Measurements from ENCODE around the gene ZNF511. TPM values are rescaled to one million over a fixed set of nuclear protein-coding genes. Genes with fewer than 3 reads are reported as not detected.
"Not testable (repeated sequence)": the region's sequence is repeated elsewhere in the genome, so short reads cannot be mapped to it uniquely, and the experiment has no call there.

Gene ZNF511
- total RNA-seq, 1 experiment from 2014 or later: 42.7 TPM

DNA sequence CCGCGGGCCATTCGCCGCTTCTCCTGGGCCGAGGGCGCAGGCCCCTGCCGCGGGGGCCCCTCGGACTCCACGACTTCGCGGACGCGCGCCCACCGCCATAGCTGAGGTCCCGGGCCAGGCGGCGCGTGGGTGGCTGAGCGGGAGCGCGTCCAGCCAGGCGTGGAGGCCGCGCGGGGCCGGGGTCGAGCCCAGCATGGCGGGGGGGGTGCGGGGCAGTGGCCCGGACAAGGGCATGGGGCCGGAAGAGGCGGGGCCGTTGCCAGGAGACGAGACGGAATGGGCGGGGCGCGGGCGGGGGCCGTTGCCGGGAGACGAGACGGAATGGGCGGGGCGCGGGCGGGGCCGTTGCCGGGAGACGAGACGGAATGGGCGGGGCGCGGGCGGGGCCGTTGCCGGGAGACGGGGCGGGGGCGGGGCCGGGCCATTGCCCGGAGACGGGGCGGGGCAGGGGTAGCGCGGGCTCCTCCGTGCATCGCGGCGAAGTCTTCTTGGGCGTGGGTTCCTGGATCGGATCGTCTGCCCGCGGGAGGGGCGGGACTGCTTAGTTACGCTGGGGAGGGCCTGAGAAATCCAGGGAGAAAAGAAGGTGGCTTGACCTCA is 46.9 kb upstream of the ZNF511 start:
- ChIA-PET CTCF (interaction anchor here (0.6 kb wide), 1 partner anchor 55 kb away, joined by 3 read pairs; no protein-coding TSS in a partner anchor), POLR2A (interaction anchor here (0.9 to 1.2 kb wide), 4 partner anchors 13 to 358 kb away, joined by 4 to 5 read pairs (median 4); no protein-coding TSS in a partner anchor)
- Mint-ChIP-seq H3K4me1 (ENCODE audit: insufficient read depth, unreplicated experiment) (peaks cover 44% of the 10 kb centered on the region), H3K9me3 (ENCODE audit: unreplicated experiment) (no peaks in the 10 kb centered on the region), H3K27me3 (ENCODE audit: insufficient read depth, unreplicated experiment) (no peaks in the 10 kb centered on the region), H3K4me3 (ENCODE audit: unreplicated experiment) (peak overlapping the region; percentile 68), H3K36me3 (ENCODE audit: insufficient read depth, unreplicated experiment) (peaks cover 6% of the 10 kb centered on the region), H3K27ac (ENCODE audit: low read depth, unreplicated experiment) (peak overlapping the region; percentile 67)
- no TSS peak for BruUV-seq (replicated peaks)
- intact Hi-C loops (cut with micrococcal nuclease): no loop called here
- peak; percentile 66 for DNase-seq (ENCODE audit: unreplicated experiment)
- TF ChIP-seq, protein P1, sequence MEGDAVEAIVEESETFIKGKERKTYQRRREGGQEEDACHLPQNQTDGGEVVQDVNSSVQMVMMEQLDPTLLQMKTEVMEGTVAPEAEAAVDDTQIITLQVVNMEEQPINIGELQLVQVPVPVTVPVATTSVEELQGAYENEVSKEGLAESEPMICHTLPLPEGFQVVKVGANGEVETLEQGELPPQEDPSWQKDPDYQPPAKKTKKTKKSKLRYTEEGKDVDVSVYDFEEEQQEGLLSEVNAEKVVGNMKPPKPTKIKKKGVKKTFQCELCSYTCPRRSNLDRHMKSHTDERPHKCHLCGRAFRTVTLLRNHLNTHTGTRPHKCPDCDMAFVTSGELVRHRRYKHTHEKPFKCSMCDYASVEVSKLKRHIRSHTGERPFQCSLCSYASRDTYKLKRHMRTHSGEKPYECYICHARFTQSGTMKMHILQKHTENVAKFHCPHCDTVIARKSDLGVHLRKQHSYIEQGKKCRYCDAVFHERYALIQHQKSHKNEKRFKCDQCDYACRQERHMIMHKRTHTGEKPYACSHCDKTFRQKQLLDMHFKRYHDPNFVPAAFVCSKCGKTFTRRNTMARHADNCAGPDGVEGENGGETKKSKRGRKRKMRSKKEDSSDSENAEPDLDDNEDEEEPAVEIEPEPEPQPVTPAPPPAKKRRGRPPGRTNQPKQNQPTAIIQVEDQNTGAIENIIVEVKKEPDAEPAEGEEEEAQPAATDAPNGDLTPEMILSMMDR (IDR thresholded peaks at IDR 0.05; ENCODE audit: unreplicated experiment): no peak

DNA sequence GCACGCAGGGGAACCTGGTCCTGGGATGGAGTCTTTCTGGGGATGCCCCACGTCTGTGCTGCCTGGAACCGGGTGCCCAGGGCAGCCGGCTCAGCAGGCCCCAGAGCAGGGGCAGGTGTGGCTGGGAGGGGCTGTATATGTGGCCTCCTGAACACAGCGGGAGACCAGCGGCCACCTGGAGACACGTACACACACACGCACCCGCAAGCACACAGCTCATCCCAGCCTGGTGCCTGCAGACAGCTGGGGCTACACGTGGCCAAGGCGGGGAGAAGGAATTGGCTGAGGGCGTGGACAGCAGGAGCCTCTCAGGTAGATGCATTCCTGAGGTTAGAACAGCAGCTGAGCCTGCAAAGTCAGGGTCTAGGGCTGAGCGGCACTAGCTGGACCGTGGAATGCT is 46.0 kb upstream of the ZNF511 start:
- no TSS peak for BruUV-seq (replicated peaks)
- Mint-ChIP-seq H3K4me3 (ENCODE audit: unreplicated experiment) (no peak overlapping the region), H3K36me3 (ENCODE audit: insufficient read depth, unreplicated experiment) (peaks cover 6% of the 10 kb centered on the region), H3K27me3 (ENCODE audit: insufficient read depth, unreplicated experiment) (no peaks in the 10 kb centered on the region), H3K9me3 (ENCODE audit: unreplicated experiment) (no peaks in the 10 kb centered on the region), H3K27ac (ENCODE audit: low read depth, unreplicated experiment) (no peak overlapping the region), H3K4me1 (ENCODE audit: insufficient read depth, unreplicated experiment) (peaks cover 39% of the 10 kb centered on the region)
- POLR2A ChIA-PET: interaction anchor here (1.0 to 1.3 kb wide), 2 partner anchors 16 to 45 kb away, joined by 3 to 6 read pairs; no protein-coding TSS in a partner anchor
- CTCF ChIA-PET: interaction anchor here (0.6 to 2.0 kb wide), 4 partner anchors 16 to 419 kb away, joined by 3 to 12 read pairs (median 3); no protein-coding TSS in a partner anchor
- intact Hi-C loops (cut with micrococcal nuclease): no loop called here
- TF ChIP-seq, protein P1 (IDR thresholded peaks at IDR 0.05; ENCODE audit: unreplicated experiment): no peak
- no peak for DNase-seq (ENCODE audit: unreplicated experiment)

DNA sequence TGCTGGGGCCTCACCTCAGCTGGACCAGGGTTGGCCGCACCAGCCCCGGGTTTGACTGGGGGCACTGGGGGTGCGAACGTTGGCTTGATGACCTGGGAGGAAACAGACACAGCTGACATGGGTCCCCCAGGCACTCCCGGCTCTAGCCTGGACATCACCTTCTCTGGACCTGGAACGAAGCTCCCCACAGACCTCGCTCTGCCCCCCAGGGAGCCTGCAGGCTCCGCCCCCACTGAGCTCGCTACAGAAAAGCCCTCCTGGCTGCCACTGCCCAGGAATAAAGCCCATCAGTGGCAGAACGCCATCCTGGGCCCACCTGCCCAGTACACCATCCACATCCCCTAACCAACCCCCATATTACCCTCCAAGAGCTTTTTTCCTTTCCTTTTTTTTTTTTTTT is 45.0 kb upstream of the ZNF511 start:
- DNase-seq (ENCODE audit: unreplicated experiment): no peak
- H3K36me3 Mint-ChIP-seq (ENCODE audit: insufficient read depth, unreplicated experiment): peaks cover 6% of the 10 kb centered on the region
- intact Hi-C loops (cut with micrococcal nuclease): no loop called here
- ChIA-PET POLR2A (interaction anchor here (0.7 kb wide), 1 partner anchor 11 kb away, joined by 3 read pairs; no protein-coding TSS in a partner anchor), CTCF (interaction anchor here (0.6 to 2.0 kb wide), 4 partner anchors 12 to 120 kb away, joined by 3 to 12 read pairs (median 6); no protein-coding TSS in a partner anchor)
- TF ChIP-seq, protein P1 (IDR thresholded peaks at IDR 0.05; ENCODE audit: unreplicated experiment): no peak
- peaks cover 31% of the 10 kb centered on the region for H3K4me1 Mint-ChIP-seq (ENCODE audit: insufficient read depth, unreplicated experiment)
- no peak overlapping the region for H3K4me3 Mint-ChIP-seq (ENCODE audit: unreplicated experiment)
- BruUV-seq (replicated peaks): no TSS peak
- H3K27me3 Mint-ChIP-seq (ENCODE audit: insufficient read depth, unreplicated experiment): no peaks in the 10 kb centered on the region
- H3K27ac Mint-ChIP-seq (ENCODE audit: low read depth, unreplicated experiment): no peak overlapping the region
- no peaks in the 10 kb centered on the region for H3K9me3 Mint-ChIP-seq (ENCODE audit: unreplicated experiment)

DNA sequence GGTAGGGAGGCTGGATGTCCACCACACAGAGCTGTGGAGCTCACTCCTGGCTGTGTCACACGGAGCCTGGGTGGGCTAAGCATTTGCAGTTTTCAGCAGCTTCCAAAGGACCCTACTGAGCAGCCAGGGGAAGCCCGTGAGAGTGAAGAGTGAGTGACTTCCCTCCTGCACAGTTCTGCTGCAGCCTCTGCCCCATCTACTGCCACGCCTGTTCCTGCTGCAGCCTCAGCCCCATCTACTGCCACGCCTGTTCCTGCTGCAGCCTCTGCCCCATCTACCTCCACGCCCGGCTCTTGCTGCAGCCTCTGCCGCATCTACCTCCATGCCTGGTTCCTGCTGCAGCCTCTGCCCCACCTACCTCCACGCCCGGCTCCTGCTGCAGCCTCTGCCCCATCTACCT is 44.3 kb upstream of the ZNF511 start:
- intact Hi-C loops (cut with micrococcal nuclease): no loop called here

DNA sequence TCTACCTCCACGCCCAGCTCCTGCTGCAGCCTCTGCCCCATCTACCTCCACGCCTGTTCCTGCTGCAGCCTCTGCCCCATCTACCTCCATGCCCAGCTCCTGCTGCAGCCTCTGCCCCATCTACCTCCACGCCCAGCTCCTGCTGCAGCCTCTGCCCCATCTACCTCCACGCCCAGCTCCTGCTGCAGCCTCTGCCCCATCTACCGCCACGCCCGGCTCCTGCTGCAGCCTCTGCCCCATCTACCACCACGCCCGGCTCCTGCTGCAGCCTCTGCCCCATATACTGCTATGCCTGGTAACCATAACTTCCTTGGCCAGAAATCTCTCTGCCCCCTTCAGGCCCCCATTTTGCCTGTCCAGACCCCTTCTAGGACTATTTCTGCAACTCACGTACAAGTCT is 43.7 kb upstream of the ZNF511 start:
- POLR2A ChIA-PET: interaction anchor here (0.7 to 1.1 kb wide), 2 partner anchors 11 to 42 kb away, joined by 3 read pairs; no protein-coding TSS in a partner anchor
- H3K36me3 Mint-ChIP-seq (ENCODE audit: insufficient read depth, unreplicated experiment); H3K27me3 Mint-ChIP-seq (ENCODE audit: insufficient read depth, unreplicated experiment); BruUV-seq (replicated peaks); H3K4me3 Mint-ChIP-seq (ENCODE audit: unreplicated experiment); H3K9me3 Mint-ChIP-seq (ENCODE audit: unreplicated experiment); H3K27ac Mint-ChIP-seq (ENCODE audit: low read depth, unreplicated experiment); intact Hi-C loops (cut with micrococcal nuclease); DNase-seq (ENCODE audit: unreplicated experiment): not testable (repeated sequence)
- CTCF ChIA-PET: interaction anchor here (1.2 kb wide), 1 partner anchor 10 kb away, joined by 3 read pairs; no protein-coding TSS in a partner anchor
- peaks cover 22% of the 10 kb centered on the region for H3K4me1 Mint-ChIP-seq (ENCODE audit: insufficient read depth, unreplicated experiment)

More for the DNA sequence above, 44.3 kb upstream of the ZNF511 start:
- Mint-ChIP-seq H3K27me3 (ENCODE audit: insufficient read depth, unreplicated experiment) (no peaks in the 10 kb centered on the region), H3K27ac (ENCODE audit: low read depth, unreplicated experiment) (no peak overlapping the region), H3K9me3 (ENCODE audit: unreplicated experiment) (no peaks in the 10 kb centered on the region), H3K4me1 (ENCODE audit: insufficient read depth, unreplicated experiment) (peaks cover 26% of the 10 kb centered on the region), H3K36me3 (ENCODE audit: insufficient read depth, unreplicated experiment) (no peaks in the 10 kb centered on the region), H3K4me3 (ENCODE audit: unreplicated experiment) (no peak overlapping the region)
- CTCF ChIA-PET: interaction anchor here (1.2 to 1.3 kb wide), 2 partner anchors 11 to 43 kb away, joined by 3 to 7 read pairs; no protein-coding TSS in a partner anchor
- BruUV-seq (replicated peaks): no TSS peak
- DNase-seq (ENCODE audit: unreplicated experiment): peak; percentile 18
- TF ChIP-seq, protein P1 (IDR thresholded peaks at IDR 0.05; ENCODE audit: unreplicated experiment): no peak
- POLR2A ChIA-PET: no interaction called here

Data from MCF 10A (cell line).